HCT116 (cell line): ENCODE data around the gene TNFRSF14. TPM values are rescaled to one million over a fixed set of nuclear protein-coding genes. Genes with fewer than 3 reads are reported as not detected.

Experiments used
- ATAC-seq: fragments of 200-7000 bp; cut with Tn5 transposase; 2 replicates; pipeline ENCODE4 v1.9.1; 2020; ENCODE audit warnings: mild to moderate bottlenecking, moderate library complexity
- BruUV-seq: library from RNA; stranded (reverse); fragments of 400-500 nt; replicated peaks from 2 replicates; lab custom pipeline; 2021; lab: Mats Ljungman, UMichigan
- CTCF ChIA-PET: fragments of 300-600 bp; sonication (Branson Sonifier 250); formaldehyde crosslinking; loops from one replicate; lab custom pipeline; 2021; ENCODE audit warnings: antibody characterized with exemption; lab: Charles Lee
- POLR2A ChIA-PET: fragments of 300-600, 350-600 bp; sonication (Branson Sonifier 250); formaldehyde crosslinking; loops from one replicate; lab custom pipeline; 2021; ENCODE audit warnings: antibody characterized with exemption; lab: Charles Lee
- RAD21 ChIA-PET, 2 experiments: fragments of 300-600 bp; sonication (Branson Sonifier 250); formaldehyde crosslinking; loops; one replicate each; lab custom pipeline; 2023; ENCODE audit warnings: low total read pairs in 2 of 2; ENCODE audit not compliant: uncharacterized antibody in 2 of 2, unreplicated experiment in 2 of 2, low non-redundant PET in 1 of 2; lab: Charles Lee
- DNase-seq: peaks from one replicate; pipeline ENCODE4 v3.0.0-alpha.2; 2010; ENCODE audit warnings: low read depth, low spot score
- H2AFZ ChIP-seq: fragments of 200-600 bp; shearing (Covaris generic), sonication (generic); 2 replicates; pipeline ENCODE4 v1.6.1; 2017; ENCODE audit warnings: low read depth, mixed run types, mixed read lengths, antibody characterized with exemption, low read length; ENCODE audit not compliant: poor library complexity, severe bottlenecking
- H3K27ac ChIP-seq: 2 replicates; pipeline ENCODE4 v1.5.1; 2012; ENCODE audit warnings: low read depth, low read length
- H3K27me3 ChIP-seq: fragments of 200-600 bp; sonication (generic); 2 replicates; pipeline ENCODE4 v1.6.1; 2016; ENCODE audit warnings: mixed run types, low read length, mixed read lengths; ENCODE audit not compliant: insufficient read depth
- H3K36me3 ChIP-seq, 2 experiments: fragments of 200-500 bp in 1 of 2; fragments of 200-600 bp in 1 of 2; sonication (Bioruptor generic) in 1 of 2; sonication (generic) in 1 of 2; 2 replicates each; pipeline versions ENCODE4 v1.5.1 to v1.6.1; 2014 to 2016; ENCODE audit warnings: low read length in 2 of 2, inconsistent platforms in 1 of 2, mixed read lengths in 1 of 2, mixed run types in 1 of 2; ENCODE audit not compliant: insufficient read depth in 2 of 2, control insufficient read depth in 1 of 2
- H3K4me1 ChIP-seq, 2 experiments: fragments of 200-600 bp in 1 of 2; sonication (generic) in 1 of 2; 2 replicates each; pipeline versions ENCODE4 v1.5.1 to v1.6.1; 2012 to 2017; ENCODE audit warnings: low read length in 2 of 2, inconsistent platforms in 1 of 2, mild to moderate bottlenecking in 1 of 2, mixed read lengths in 1 of 2, mixed run types in 1 of 2, moderate library complexity in 1 of 2; ENCODE audit not compliant: insufficient read depth in 2 of 2, control insufficient read depth in 1 of 2
- H3K4me2 ChIP-seq: fragments of 200-600 bp; sonication (generic); 2 replicates; pipeline ENCODE4 v1.6.1; 2017; ENCODE audit warnings: mixed run types, low read length, mixed read lengths
- H3K4me3 ChIP-seq, 2 experiments: fragments of 200-600 bp in 1 of 2; sonication (generic) in 1 of 2; replicated peaks in 1 of 2; 2 replicates each; pipeline ENCODE4 v1.5.1; 2011 to 2016; ENCODE audit warnings: low read length in 2 of 2, control low read depth in 1 of 2, low read depth in 1 of 2, mild to moderate bottlenecking in 1 of 2, mixed read lengths in 1 of 2, mixed run types in 1 of 2
- H3K79me2 ChIP-seq: fragments of 200-600 bp; sonication (generic); 2 replicates; pipeline ENCODE4 v1.6.1; 2017; ENCODE audit warnings: mild to moderate bottlenecking, mixed run types, low read length, moderate library complexity, mixed read lengths; ENCODE audit not compliant: insufficient read depth
- H3K9ac ChIP-seq: fragments of 200-600 bp; sonication (generic); 2 replicates; pipeline ENCODE4 v1.6.1; 2016; ENCODE audit warnings: low read length, mixed read lengths
- H3K9me2 ChIP-seq: fragments of 200-600 bp; sonication (generic), shearing (Covaris generic); 2 replicates; pipeline ENCODE4 v1.6.1; 2017; ENCODE audit warnings: mixed run types, mild to moderate bottlenecking, moderate library complexity; ENCODE audit not compliant: insufficient read depth
- H3K9me3 ChIP-seq, 2 experiments: fragments of 200-500 bp in 1 of 2; fragments of 200-600 bp in 1 of 2; sonication (Bioruptor generic) in 1 of 2; sonication (generic) in 1 of 2; 2 replicates each; pipeline ENCODE4 v1.6.1; 2014 to 2017; ENCODE audit warnings: low read length in 2 of 2, mixed read lengths in 2 of 2, inconsistent platforms in 1 of 2, low read depth in 1 of 2, mild to moderate bottlenecking in 1 of 2, mixed run types in 1 of 2, moderate library complexity in 1 of 2; ENCODE audit not compliant: control insufficient read depth in 1 of 2, insufficient read depth in 1 of 2
- H4K20me1 ChIP-seq: fragments of 200-600 bp; sonication (generic), shearing (Covaris generic); 2 replicates; pipeline ENCODE4 v1.6.1; 2017; ENCODE audit warnings: mixed run types, mild to moderate bottlenecking, moderate library complexity; ENCODE audit not compliant: insufficient read depth
- CEBPB ChIP-seq: IDR thresholded peaks from 2 replicates; pipeline ENCODE4 v1.6.1; 2012; ENCODE audit warnings: low read depth
- ELF1 ChIP-seq: IDR thresholded peaks from 2 replicates; pipeline ENCODE4 v1.6.1; 2012; ENCODE audit warnings: low read depth, borderline replicate concordance
- EZH2 ChIP-seq: fragments of 200-600 bp; sonication (generic); IDR thresholded peaks from 2 replicates; pipeline ENCODE4 v1.6.1; 2017; ENCODE audit warnings: antibody characterized with exemption, mixed run types
- EZH2phosphoT487 ChIP-seq: fragments of 200-600 bp; IDR thresholded peaks from 2 replicates; pipeline ENCODE4 v1.6.1; 2018; ENCODE audit warnings: antibody characterized with exemption, borderline replicate concordance
- FOSL1 ChIP-seq: IDR thresholded peaks from 2 replicates; pipeline ENCODE4 v1.6.1; 2012; ENCODE audit warnings: low read depth
- POLR2A ChIP-seq: IDR thresholded peaks from 2 replicates; pipeline ENCODE4 v1.7.0; 2011; ENCODE audit warnings: borderline replicate concordance; ENCODE audit not compliant: insufficient read depth, insufficient read length; ENCODE audit errors: extremely low read depth
- SRF ChIP-seq: IDR thresholded peaks from 2 replicates; pipeline ENCODE4 v1.6.1; 2012; ENCODE audit warnings: low read depth
- intact Hi-C: fragments of 100-400 bp; cut with micrococcal nuclease; formaldehyde crosslinking; loops from 2 replicates; pipeline ENCODE4 v1.10.0; 2022
- total RNA-seq: library from RNA; stranded (reverse); gene quantifications from one replicate; pipeline ENCODE4 v1.2.1, GENCODE V29; 2021; ENCODE audit not compliant: unreplicated experiment
- TF ChIP-seq, protein P1 (sequence below): IDR thresholded peaks from 2 replicates; pipeline ENCODE4 v1.6.1; 2012
- TF ChIP-seq, protein P2 (sequence below): IDR thresholded peaks from 2 replicates; pipeline ENCODE4 v1.6.1; 2012; ENCODE audit warnings: low read depth
- TF ChIP-seq, protein P3 (sequence below), 3 experiments: fragments of 200-600 bp in 1 of 3; sonication (generic) in 1 of 3; IDR thresholded peaks in 2 of 3; conservative IDR thresholded peaks in 1 of 3; 2 replicates each; pipeline ENCODE4 v1.5.1; 2012 to 2017; ENCODE audit warnings: low read depth in 2 of 3, low read length in 2 of 3, antibody characterized with exemption in 1 of 3, borderline replicate concordance in 1 of 3, control low read depth in 1 of 3, mild to moderate bottlenecking in 1 of 3, mixed read lengths in 1 of 3, mixed run types in 1 of 3, moderate library complexity in 1 of 3; ENCODE audit not compliant: insufficient read depth in 1 of 3

The TNFRSF14 gene
- total RNA-seq, 1 experiment from 2014 or later = 0.66 TPM

DNA sequence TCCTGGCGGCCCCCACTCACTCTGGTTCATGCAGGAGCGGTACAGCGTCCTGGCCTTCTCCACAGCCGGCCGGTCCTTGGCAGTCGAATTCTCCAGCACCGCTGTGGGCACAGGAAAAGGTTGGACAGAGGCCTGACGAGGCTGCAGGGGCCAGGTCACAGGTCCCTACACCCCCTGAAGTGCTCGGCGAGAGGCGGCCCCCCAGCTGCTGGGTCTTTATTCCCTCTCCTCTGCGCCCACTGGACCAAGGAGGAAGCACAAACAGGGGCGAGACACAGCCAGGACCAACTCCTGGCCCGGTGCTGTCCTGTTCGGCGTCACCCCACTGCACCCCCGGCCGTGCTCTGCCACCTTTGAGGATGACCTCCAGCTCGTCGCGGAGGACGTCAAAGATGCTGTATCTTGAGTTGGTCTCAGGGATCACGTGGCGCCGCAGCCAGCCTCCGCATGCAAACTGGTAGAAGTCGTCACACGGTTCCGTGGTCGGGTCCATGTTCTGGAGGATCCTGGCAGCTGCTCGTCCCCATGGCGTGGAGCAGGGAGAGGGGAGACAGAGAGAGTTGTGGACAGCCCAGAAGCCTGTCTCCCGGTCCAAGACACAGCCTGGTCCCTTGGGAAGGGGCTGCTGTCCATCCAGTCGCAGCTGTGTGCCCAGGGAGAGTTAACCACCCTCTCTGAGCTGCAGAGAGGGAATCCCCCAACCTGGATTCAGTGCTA, 53.3 kb downstream of the TNFRSF14 start:
- Histone ChIP-seq H3K79me2 (no peaks in the 10 kb centered on the region), H3K9ac (no peak overlapping the region), H3K9me3 (peaks cover 0 to 6% of the 10 kb centered on the region in 2 experiments; a peak in 1 of 4 replicates), H3K27ac (no peak overlapping the region), H2AFZ (no peak overlapping the region), H3K27me3 (no peaks in the 10 kb centered on the region), H3K9me2 (no peaks in the 10 kb centered on the region), H4K20me1 (no peaks in the 10 kb centered on the region), H3K4me2 (no peak overlapping the region), H3K4me1 (peaks cover 11 to 16% of the 10 kb centered on the region in 2 experiments), H3K36me3 (no peaks in the 10 kb centered on the region), H3K4me3 (no peak overlapping the region)
- intact Hi-C loops = loop anchor here (1.0 kb wide), 1 partner anchor 23 kb away; the partner anchor contains the start of gene PRXL2B
- BruUV-seq = no TSS peak
- ChIA-PET RAD21 (interaction anchor here in 1 of 2 experiments (0.6 kb wide), 1 partner anchor 23 kb away, joined by 9 read pairs; no protein-coding TSS in a partner anchor), CTCF (no interaction called here), POLR2A (no interaction called here)
- TF ChIP-seq SRF = no peak
- TF ChIP-seq POLR2A = no peak
- no peak for TF ChIP-seq FOSL1
- TF ChIP-seq, protein P1, sequence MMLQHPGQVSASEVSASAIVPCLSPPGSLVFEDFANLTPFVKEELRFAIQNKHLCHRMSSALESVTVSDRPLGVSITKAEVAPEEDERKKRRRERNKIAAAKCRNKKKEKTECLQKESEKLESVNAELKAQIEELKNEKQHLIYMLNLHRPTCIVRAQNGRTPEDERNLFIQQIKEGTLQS = no peak
- TF ChIP-seq EZH2phosphoT487 = no peak
- no peak for TF ChIP-seq EZH2
- no peak for TF ChIP-seq ELF1
- TF ChIP-seq, protein P2, sequence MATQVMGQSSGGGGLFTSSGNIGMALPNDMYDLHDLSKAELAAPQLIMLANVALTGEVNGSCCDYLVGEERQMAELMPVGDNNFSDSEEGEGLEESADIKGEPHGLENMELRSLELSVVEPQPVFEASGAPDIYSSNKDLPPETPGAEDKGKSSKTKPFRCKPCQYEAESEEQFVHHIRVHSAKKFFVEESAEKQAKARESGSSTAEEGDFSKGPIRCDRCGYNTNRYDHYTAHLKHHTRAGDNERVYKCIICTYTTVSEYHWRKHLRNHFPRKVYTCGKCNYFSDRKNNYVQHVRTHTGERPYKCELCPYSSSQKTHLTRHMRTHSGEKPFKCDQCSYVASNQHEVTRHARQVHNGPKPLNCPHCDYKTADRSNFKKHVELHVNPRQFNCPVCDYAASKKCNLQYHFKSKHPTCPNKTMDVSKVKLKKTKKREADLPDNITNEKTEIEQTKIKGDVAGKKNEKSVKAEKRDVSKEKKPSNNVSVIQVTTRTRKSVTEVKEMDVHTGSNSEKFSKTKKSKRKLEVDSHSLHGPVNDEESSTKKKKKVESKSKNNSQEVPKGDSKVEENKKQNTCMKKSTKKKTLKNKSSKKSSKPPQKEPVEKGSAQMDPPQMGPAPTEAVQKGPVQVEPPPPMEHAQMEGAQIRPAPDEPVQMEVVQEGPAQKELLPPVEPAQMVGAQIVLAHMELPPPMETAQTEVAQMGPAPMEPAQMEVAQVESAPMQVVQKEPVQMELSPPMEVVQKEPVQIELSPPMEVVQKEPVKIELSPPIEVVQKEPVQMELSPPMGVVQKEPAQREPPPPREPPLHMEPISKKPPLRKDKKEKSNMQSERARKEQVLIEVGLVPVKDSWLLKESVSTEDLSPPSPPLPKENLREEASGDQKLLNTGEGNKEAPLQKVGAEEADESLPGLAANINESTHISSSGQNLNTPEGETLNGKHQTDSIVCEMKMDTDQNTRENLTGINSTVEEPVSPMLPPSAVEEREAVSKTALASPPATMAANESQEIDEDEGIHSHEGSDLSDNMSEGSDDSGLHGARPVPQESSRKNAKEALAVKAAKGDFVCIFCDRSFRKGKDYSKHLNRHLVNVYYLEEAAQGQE = no peak
- TF ChIP-seq, protein P3, sequence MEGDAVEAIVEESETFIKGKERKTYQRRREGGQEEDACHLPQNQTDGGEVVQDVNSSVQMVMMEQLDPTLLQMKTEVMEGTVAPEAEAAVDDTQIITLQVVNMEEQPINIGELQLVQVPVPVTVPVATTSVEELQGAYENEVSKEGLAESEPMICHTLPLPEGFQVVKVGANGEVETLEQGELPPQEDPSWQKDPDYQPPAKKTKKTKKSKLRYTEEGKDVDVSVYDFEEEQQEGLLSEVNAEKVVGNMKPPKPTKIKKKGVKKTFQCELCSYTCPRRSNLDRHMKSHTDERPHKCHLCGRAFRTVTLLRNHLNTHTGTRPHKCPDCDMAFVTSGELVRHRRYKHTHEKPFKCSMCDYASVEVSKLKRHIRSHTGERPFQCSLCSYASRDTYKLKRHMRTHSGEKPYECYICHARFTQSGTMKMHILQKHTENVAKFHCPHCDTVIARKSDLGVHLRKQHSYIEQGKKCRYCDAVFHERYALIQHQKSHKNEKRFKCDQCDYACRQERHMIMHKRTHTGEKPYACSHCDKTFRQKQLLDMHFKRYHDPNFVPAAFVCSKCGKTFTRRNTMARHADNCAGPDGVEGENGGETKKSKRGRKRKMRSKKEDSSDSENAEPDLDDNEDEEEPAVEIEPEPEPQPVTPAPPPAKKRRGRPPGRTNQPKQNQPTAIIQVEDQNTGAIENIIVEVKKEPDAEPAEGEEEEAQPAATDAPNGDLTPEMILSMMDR (IDR thresholded peaks at IDR 0.05 in 2 of 3, conservative IDR thresholded peaks at IDR 0.05 in 1 of 3; ENCODE audit: borderline replicate concordance in 1 of 3, insufficient read depth in 1 of 3, low read depth in 2 of 3, low read length in 2 of 3) = no peak
- no peak for TF ChIP-seq CEBPB
- no peak for ATAC-seq
- DNase-seq = no peak
